ENCODE measurements around the gene ZBTB6.
"Not testable (repeated sequence)": the region's sequence is repeated elsewhere in the genome, so short reads cannot be mapped to it uniquely, and the experiment has no call there.

DNA sequence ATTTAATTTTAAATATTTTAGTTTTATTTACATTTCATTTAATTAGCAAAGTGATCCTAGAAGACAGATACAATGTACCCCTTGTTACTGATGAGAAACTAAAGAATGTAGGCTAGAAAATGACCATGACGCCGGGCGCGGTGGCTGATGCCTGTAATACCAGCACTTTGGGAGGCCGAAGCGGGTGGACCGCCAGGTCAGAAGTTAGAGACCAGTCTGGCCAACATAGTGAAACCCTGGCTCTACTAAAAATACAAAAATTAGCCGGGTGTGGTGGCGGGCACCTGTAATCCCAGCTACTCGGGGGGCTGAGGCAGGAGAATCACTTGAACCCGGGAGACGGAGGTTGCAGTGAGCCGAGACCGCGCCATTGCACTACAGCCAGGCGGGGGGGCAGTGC, 7.0 kb downstream of the ZBTB6 start:
- TF ChIP-seq, protein P1, sequence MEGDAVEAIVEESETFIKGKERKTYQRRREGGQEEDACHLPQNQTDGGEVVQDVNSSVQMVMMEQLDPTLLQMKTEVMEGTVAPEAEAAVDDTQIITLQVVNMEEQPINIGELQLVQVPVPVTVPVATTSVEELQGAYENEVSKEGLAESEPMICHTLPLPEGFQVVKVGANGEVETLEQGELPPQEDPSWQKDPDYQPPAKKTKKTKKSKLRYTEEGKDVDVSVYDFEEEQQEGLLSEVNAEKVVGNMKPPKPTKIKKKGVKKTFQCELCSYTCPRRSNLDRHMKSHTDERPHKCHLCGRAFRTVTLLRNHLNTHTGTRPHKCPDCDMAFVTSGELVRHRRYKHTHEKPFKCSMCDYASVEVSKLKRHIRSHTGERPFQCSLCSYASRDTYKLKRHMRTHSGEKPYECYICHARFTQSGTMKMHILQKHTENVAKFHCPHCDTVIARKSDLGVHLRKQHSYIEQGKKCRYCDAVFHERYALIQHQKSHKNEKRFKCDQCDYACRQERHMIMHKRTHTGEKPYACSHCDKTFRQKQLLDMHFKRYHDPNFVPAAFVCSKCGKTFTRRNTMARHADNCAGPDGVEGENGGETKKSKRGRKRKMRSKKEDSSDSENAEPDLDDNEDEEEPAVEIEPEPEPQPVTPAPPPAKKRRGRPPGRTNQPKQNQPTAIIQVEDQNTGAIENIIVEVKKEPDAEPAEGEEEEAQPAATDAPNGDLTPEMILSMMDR (IDR thresholded peaks at IDR 0.05) = not testable (repeated sequence)
- TF ChIP-seq POLR2A (IDR thresholded peaks at IDR 0.05) = not testable (repeated sequence)
